Measurements from ENCODE around the gene DISC1. TPM values are rescaled to one million over a fixed set of nuclear protein-coding genes. Genes with fewer than 3 reads are reported as not detected.

Gene DISC1
- polyA plus RNA-seq, 1 experiment = 5.4 TPM

DNA sequence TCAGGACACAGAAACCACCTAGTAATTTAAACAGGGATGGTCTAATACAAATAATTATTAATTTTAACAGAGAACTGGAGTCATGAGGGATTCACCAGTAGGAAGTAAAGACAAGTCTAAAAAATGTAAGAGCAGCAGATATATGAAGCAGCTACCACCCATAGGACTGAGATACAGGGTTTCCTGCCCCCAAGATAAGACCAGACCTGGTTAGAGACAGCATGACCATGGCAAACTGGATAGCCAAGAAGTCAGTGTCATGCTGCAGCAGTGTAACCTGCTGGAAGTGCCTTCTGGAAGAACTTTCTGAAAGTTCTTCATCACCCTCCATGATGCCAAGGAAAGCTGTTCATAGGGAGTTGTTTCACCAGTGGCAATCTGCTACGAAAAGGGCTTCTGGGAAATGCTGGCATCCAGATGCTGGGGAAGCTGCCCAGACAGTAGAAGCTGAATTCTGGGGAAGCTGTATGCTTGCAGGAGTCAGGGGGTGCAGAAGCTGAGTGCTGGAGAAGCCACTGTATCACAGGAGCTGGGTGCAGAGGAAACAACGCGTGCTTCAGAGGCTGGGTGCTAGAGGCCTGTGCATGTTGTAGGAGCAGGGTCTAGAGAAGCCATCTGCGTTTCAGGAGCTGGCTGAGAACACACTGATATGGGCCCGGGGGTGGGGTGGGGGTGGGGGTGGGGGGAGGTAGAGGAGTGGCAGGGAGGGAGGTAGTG, 356.4 kb downstream of the DISC1 start:
- POLR2A ChIA-PET = interaction anchor here (0.5 kb wide), 1 partner anchor 403 kb away, joined by 8 read pairs; no protein-coding TSS in a partner anchor
- no peaks in the 10 kb centered on the region for H3K9me3 ChIP-seq (ENCODE audit: control insufficient read depth, insufficient read depth, low read length)
- TF ChIP-seq, protein P1, sequence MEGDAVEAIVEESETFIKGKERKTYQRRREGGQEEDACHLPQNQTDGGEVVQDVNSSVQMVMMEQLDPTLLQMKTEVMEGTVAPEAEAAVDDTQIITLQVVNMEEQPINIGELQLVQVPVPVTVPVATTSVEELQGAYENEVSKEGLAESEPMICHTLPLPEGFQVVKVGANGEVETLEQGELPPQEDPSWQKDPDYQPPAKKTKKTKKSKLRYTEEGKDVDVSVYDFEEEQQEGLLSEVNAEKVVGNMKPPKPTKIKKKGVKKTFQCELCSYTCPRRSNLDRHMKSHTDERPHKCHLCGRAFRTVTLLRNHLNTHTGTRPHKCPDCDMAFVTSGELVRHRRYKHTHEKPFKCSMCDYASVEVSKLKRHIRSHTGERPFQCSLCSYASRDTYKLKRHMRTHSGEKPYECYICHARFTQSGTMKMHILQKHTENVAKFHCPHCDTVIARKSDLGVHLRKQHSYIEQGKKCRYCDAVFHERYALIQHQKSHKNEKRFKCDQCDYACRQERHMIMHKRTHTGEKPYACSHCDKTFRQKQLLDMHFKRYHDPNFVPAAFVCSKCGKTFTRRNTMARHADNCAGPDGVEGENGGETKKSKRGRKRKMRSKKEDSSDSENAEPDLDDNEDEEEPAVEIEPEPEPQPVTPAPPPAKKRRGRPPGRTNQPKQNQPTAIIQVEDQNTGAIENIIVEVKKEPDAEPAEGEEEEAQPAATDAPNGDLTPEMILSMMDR (IDR thresholded peaks at IDR 0.05; ENCODE audit: low read depth, low read length) = no peak
- CTCF ChIA-PET = interaction anchor here (1.3 to 1.8 kb wide), 2 partner anchors 9 to 226 kb away, joined by 3 to 5 read pairs; no protein-coding TSS in a partner anchor
- H3K4me3 ChIP-seq (ENCODE audit: low read depth, low read length) = no peak overlapping the region
- no peak overlapping the region for H3K27ac ChIP-seq (ENCODE audit: low read depth, low read length)
- no peak for DNase-seq (ENCODE audit: low read depth, low spot score)
- H3K27me3 ChIP-seq (ENCODE audit: control insufficient read depth, insufficient read depth, low read length) = no peaks in the 10 kb centered on the region

DNA sequence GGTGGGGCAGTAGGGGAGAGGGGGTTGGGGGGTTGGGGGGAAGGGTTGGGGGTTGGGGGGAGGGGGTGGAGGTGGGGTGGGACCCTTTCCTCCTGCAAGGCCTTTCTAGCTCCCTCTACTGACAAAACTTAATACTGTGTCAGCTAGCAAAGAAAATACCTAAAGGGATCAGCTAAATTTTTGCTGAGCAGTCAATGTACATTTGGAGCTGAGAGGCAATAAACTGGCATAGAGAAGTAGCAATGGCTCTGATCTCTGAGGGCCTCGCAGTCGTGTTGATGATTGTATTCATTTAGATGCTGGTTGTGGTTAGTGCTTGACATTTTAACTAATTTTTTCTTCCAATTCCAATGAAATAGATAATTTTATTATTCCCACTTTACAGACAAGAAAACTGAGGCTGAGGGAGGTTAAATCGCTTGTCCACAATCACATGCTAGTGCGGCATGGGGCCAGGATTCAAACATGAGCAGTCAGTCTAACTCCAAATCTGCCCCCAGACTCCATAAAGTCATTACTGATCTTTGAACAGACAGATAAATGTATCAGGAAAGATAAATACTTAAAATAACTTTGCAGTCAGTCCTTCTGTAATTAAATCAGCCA, 357.1 kb downstream of the DISC1 start:
- POLR2A ChIA-PET = interaction anchor here (0.5 kb wide), 1 partner anchor 402 kb away, joined by 8 read pairs; no protein-coding TSS in a partner anchor
- TF ChIP-seq, protein P1 (IDR thresholded peaks at IDR 0.05; ENCODE audit: low read depth, low read length) = no peak
- no peak overlapping the region for H3K27ac ChIP-seq (ENCODE audit: low read depth, low read length)
- CTCF ChIA-PET = interaction anchor here (0.6 to 1.3 kb wide), 2 partner anchors 8 to 547 kb away, joined by 3 to 5 read pairs; no protein-coding TSS in a partner anchor
- H3K9me3 ChIP-seq (ENCODE audit: control insufficient read depth, insufficient read depth, low read length) = no peaks in the 10 kb centered on the region
- DNase-seq (ENCODE audit: low read depth, low spot score) = no peak
- no peaks in the 10 kb centered on the region for H3K27me3 ChIP-seq (ENCODE audit: control insufficient read depth, insufficient read depth, low read length)
- H3K4me3 ChIP-seq (ENCODE audit: low read depth, low read length) = no peak overlapping the region

DNA sequence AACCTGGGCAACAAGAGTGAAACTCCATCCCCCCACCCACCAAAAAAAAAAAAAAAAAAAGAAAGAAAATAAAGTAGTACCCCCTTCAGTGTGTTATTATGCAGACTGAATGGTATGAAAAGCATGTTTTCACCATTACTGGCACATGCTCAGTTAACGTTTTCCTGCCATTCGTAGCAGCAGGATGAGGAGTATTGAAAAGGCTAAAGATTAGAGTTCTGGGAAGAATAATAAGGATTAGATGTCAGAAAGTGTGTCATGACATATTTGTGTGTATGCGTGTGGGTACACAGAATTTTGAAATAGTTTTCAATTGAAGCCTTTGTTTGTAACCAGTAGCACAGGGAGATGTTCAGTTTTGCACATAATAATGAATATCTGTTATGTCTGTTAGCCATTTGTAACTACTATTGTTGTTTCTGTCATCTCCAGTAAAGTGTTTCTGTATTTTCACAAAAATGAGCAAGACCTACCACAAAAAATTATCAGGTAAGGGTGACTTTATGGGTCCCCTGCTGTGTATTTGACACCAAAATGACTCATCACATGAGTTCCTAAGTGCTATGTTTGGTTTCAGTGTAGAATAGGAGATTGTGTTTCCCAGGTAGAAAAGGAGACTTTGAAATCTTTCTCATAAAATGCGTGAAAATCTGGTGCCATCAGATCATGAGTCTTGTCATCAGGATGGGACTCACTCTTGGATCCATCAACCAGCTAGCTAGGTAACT, 358.9 kb downstream of the DISC1 start:
- CTCF ChIA-PET = no interaction called here
- TF ChIP-seq, protein P1 (IDR thresholded peaks at IDR 0.05; ENCODE audit: low read depth, low read length) = no peak
- Histone ChIP-seq H3K4me3 (ENCODE audit: low read depth, low read length) (no peak overlapping the region), H3K27ac (ENCODE audit: low read depth, low read length) (no peak overlapping the region), H3K9me3 (ENCODE audit: control insufficient read depth, insufficient read depth, low read length) (no peaks in the 10 kb centered on the region), H3K27me3 (ENCODE audit: control insufficient read depth, insufficient read depth, low read length) (no peaks in the 10 kb centered on the region)
- POLR2A ChIA-PET = interaction anchor here (0.7 kb wide), 1 partner anchor 737 kb away, joined by 5 read pairs; no protein-coding TSS in a partner anchor
- DNase-seq (ENCODE audit: low read depth, low spot score) = no peak

DNA sequence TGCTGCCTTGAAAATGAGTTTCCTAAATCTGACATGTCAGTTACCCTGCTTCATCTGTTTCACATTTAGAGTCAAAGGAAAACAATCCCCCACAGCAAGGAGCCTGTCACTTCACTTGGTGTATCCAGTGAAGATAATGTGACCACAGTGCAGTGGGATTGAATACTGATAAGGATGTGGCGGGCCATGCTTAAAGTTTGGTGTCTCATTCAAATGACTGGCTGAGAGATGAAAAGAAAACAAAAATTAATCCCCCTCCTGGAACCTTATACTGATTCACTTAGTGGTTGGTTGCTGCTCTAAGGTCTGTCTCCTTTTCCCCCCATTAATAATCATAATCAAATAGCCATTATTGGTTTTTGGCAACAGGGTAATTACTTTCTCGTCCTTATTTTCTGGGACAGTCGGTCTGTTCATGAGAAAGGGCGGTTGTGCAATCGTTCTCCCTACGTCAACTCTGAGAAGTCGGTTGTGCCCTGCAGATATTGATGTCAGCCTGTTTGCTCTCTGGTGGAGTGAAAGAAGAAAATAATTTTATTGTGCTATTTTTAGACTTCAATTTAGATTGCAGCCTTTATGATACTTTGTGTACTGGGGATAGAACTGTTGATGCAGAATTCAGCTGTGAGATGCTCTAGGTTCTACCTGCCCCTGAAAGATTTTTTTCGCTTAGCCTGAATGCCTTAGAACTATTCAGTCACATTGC, 360.2 kb downstream of the DISC1 start:
- DNase-seq (ENCODE audit: low read depth, low spot score) = no peak
- H3K9me3 ChIP-seq (ENCODE audit: control insufficient read depth, insufficient read depth, low read length) = no peaks in the 10 kb centered on the region
- POLR2A ChIA-PET = no interaction called here
- TF ChIP-seq, protein P1 (IDR thresholded peaks at IDR 0.05; ENCODE audit: low read depth, low read length) = no peak
- CTCF ChIA-PET = no interaction called here
- no peaks in the 10 kb centered on the region for H3K27me3 ChIP-seq (ENCODE audit: control insufficient read depth, insufficient read depth, low read length)
- H3K4me3 ChIP-seq (ENCODE audit: low read depth, low read length) = no peak overlapping the region
- H3K27ac ChIP-seq (ENCODE audit: low read depth, low read length) = no peak overlapping the region
